Endothelial cell of umbilical vein (primary cell): Measurements from ENCODE around the gene PTPRT. TPM values are rescaled to one million over a fixed set of nuclear protein-coding genes. Genes with fewer than 3 reads are reported as not detected.

Experiments
- BruUV-seq: library from RNA; stranded (reverse); fragments of 400-500 nt; replicated peaks from 2 replicates; lab custom pipeline; 2021; lab: Mats Ljungman, UMichigan
- CTCF ChIA-PET: fragments of 300-600, 350-600 bp; sonication (Branson Sonifier 250); formaldehyde crosslinking; loops from one replicate; lab custom pipeline; 2021; ENCODE audit warnings: antibody characterized with exemption, inconsistent platforms; lab: Charles Lee
- POLR2A ChIA-PET: fragments of 300-600, 350-600 bp; sonication (Branson Sonifier 250); formaldehyde crosslinking; loops from one replicate; lab custom pipeline; 2021; ENCODE audit warnings: antibody characterized with exemption, inconsistent platforms; lab: Charles Lee
- DNase-seq: peaks from one replicate; pipeline ENCODE4 v3.0.0-alpha.2; 2011; ENCODE audit warnings: low read depth, low spot score
- FAIRE-seq: peaks from 2 replicates; lab custom pipeline; 2011; peaks lifted over from hg19 to GRCh38; lab: Jason Lieb, UNC
- H2AFZ ChIP-seq: 2 replicates; pipeline ENCODE4 v1.6.0; 2012; ENCODE audit warnings: low read depth, low read length, control low read depth, inconsistent platforms
- H3K27ac ChIP-seq: 2 replicates; pipeline ENCODE4 v1.5.1; 2011; ENCODE audit warnings: low read depth, mild to moderate bottlenecking, control low read depth, low read length, moderate library complexity; ENCODE audit not compliant: insufficient read depth
- H3K27me3 ChIP-seq, 2 experiments: 2 replicates each; pipeline versions ENCODE4 v1.6.0 to v1.6.1; 2011; ENCODE audit warnings: low read length in 2 of 2, mixed read lengths in 1 of 2; ENCODE audit not compliant: control insufficient read depth in 2 of 2, insufficient read depth in 2 of 2
- H3K36me3 ChIP-seq, 2 experiments: 2 replicates in 1 of 2; 3 replicates in 1 of 2; pipeline ENCODE4 v1.5.1; 2011; ENCODE audit warnings: low read length in 2 of 2, mild to moderate bottlenecking in 1 of 2, moderate library complexity in 1 of 2; ENCODE audit not compliant: control insufficient read depth in 2 of 2, insufficient read depth in 2 of 2; ENCODE audit errors: extremely low read depth in 1 of 2
- H3K4me1 ChIP-seq: 3 replicates; pipeline ENCODE4 v1.5.1; 2011; ENCODE audit warnings: mild to moderate bottlenecking, low read length; ENCODE audit not compliant: control insufficient read depth, insufficient read depth; ENCODE audit errors: extremely low read depth
- H3K4me2 ChIP-seq: 2 replicates; pipeline ENCODE4 v1.6.1; 2011; ENCODE audit warnings: low read length, control low read depth, mixed read lengths; ENCODE audit not compliant: insufficient read depth
- H3K4me3 ChIP-seq, 3 experiments: fragments of 200-600 bp in 1 of 3; sonication (generic), shearing (Covaris generic) in 1 of 3; replicated peaks in 1 of 3; 2 replicates each; pipeline ENCODE4 v1.5.1; 2011 to 2016; ENCODE audit warnings: control low read depth in 3 of 3, low read length in 3 of 3, mild to moderate bottlenecking in 2 of 3, inconsistent platforms in 1 of 3, low read depth in 1 of 3, moderate library complexity in 1 of 3; ENCODE audit not compliant: insufficient read depth in 1 of 3
- H3K79me2 ChIP-seq: 2 replicates; pipeline ENCODE4 v1.6.0; 2012; ENCODE audit warnings: low read length, inconsistent platforms; ENCODE audit not compliant: control insufficient read depth, insufficient read depth
- H3K9ac ChIP-seq: replicated peaks from 2 replicates; pipeline ENCODE3; 2011; ENCODE audit warnings: low read length, control low read depth; ENCODE audit not compliant: insufficient read depth; ENCODE audit errors: extremely low read depth
- H3K9me1 ChIP-seq: replicated peaks from 3 replicates; pipeline ENCODE4 v1.6.0; 2011; ENCODE audit warnings: mild to moderate bottlenecking, low read length; ENCODE audit not compliant: control insufficient read depth, insufficient read depth; ENCODE audit errors: extremely low read depth
- H3K9me3 ChIP-seq: replicated peaks from 2 replicates; pipeline ENCODE4 v1.5.1; 2012; ENCODE audit warnings: low read length, inconsistent platforms; ENCODE audit not compliant: control insufficient read depth, insufficient read depth
- H4K20me1 ChIP-seq: replicated peaks from 2 replicates; pipeline ENCODE3; 2011; ENCODE audit warnings: mild to moderate bottlenecking, low read length; ENCODE audit not compliant: control insufficient read depth, insufficient read depth; ENCODE audit errors: extremely low read depth
- EZH2 ChIP-seq: IDR thresholded peaks from 2 replicates; pipeline ENCODE4 v1.6.1; 2012; ENCODE audit warnings: borderline replicate concordance, low read depth, mild to moderate bottlenecking, moderate library complexity, low read length, inconsistent platforms; ENCODE audit not compliant: severe bottlenecking
- FOS ChIP-seq: IDR thresholded peaks from 2 replicates; pipeline ENCODE4 v1.6.1; 2011; ENCODE audit warnings: mild to moderate bottlenecking, low read length, moderate library complexity, borderline replicate concordance; ENCODE audit not compliant: insufficient read depth
- GATA2 ChIP-seq: IDR thresholded peaks from 2 replicates; pipeline ENCODE4 v1.7.0; 2011; ENCODE audit warnings: low read depth, mild to moderate bottlenecking, moderate library complexity, mixed read lengths, low read length; ENCODE audit not compliant: insufficient read length, insufficient read depth
- JUN ChIP-seq: IDR thresholded peaks from 2 replicates; pipeline ENCODE4 v1.6.1; 2011; ENCODE audit warnings: borderline replicate concordance, low read depth; ENCODE audit not compliant: insufficient read length, insufficient read depth
- MAX ChIP-seq: IDR thresholded peaks from 2 replicates; pipeline ENCODE4 v1.6.1; 2011; ENCODE audit not compliant: insufficient read depth, insufficient read length
- MYC ChIP-seq: IDR thresholded peaks from one replicate; pipeline ENCODE4 v1.6.1; 2011; ENCODE audit warnings: mild to moderate bottlenecking, low read depth, low read length
- POLR2AphosphoS5 ChIP-seq: IDR thresholded peaks from 2 replicates; pipeline ENCODE4 v1.6.1; 2012; ENCODE audit warnings: low read depth, mild to moderate bottlenecking, control low read depth, low read length, moderate library complexity; ENCODE audit not compliant: insufficient read depth
- dilution Hi-C: fragments of 300-500 bp; cut with MboI; formaldehyde crosslinking; loops from one replicate; pipeline ENCODE4 v1.15.0; 2019; ENCODE audit warnings: low sequenced_read_pairs; ENCODE audit not compliant: extremely low pct_ligation_motif_present
- intact Hi-C: fragments of 100-400 bp; cut with micrococcal nuclease; formaldehyde crosslinking; loops from one replicate; pipeline ENCODE4 v1.10.0; 2022
- polyA plus RNA-seq, 4 experiments: library from polyadenylated mRNA; depleted of rRNA in 3 of 4; stranded (reverse) in 3 of 4; unstranded in 1 of 4; fragments of >200 nt; gene quantifications; 2 replicates each; pipeline versions ENCODE4 v1.2.1 to v1.2.3, GENCODE V29; 2011 to 2012; ENCODE audit warnings: missing spikeins in 1 of 4
- total RNA-seq: library from RNA; stranded (reverse); gene quantifications from 2 replicates; pipeline ENCODE4 v1.2.3, GENCODE V29; 2021
- TF ChIP-seq, protein P1 (sequence below), 2 donors: IDR thresholded peaks; 1 replicate in 1 of 2; 2 replicates in 1 of 2; pipeline ENCODE4 v1.5.1; 2011; ENCODE audit warnings: low read length in 2 of 2, mild to moderate bottlenecking in 2 of 2, moderate library complexity in 2 of 2, control low read depth in 1 of 2, inconsistent platforms in 1 of 2, low read depth in 1 of 2; ENCODE audit not compliant: insufficient read depth in 1 of 2; ENCODE audit errors: extremely low read depth in 1 of 2

The PTPRT gene
- total and polyA plus RNA-seq, 2 donors (not counting 3 experiments of a cell fraction or from before 2014, with no cell fraction given) = not detected

DNA sequence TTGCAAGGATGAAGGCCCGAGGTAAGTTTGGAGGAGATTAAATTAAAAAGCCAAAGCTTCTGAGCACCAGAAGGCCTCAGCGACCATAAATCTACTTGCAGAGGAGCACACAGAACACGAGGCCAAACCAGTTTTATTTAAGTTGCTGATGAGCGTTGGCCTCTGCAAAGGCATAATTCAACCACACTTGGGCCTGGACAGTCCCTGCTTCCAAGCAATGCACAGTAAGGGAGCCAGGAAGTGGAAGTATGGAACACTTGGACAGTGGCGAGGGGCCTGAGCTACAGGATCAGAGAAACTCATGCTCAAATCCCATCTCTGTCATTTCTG, 92.8 kb downstream of the PTPRT start:
- FAIRE-seq = no peak
- ChIA-PET CTCF (no interaction called here), POLR2A (no interaction called here)
- dilution Hi-C loops (no loop called here), intact Hi-C loops (no loop called here)
- Histone ChIP-seq H3K9me3 (peaks cover 4% of the 10 kb centered on the region), H3K9ac (no peak overlapping the region), H3K4me3 (no peak overlapping the region), H4K20me1 (no peaks in the 10 kb centered on the region), H3K79me2 (no peaks in the 10 kb centered on the region), H3K27me3 (no peaks in the 10 kb centered on the region), H3K4me2 (no peak overlapping the region), H3K27ac (no peak overlapping the region), H3K9me1 (no peaks in the 10 kb centered on the region), H2AFZ (no peak overlapping the region), H3K36me3 (no peaks in the 10 kb centered on the region), H3K4me1 (no peaks in the 10 kb centered on the region)
- TF ChIP-seq GATA2 = no peak
- TF ChIP-seq FOS = no peak
- no peak for TF ChIP-seq MYC
- no TSS peak for BruUV-seq
- DNase-seq = no peak

DNA sequence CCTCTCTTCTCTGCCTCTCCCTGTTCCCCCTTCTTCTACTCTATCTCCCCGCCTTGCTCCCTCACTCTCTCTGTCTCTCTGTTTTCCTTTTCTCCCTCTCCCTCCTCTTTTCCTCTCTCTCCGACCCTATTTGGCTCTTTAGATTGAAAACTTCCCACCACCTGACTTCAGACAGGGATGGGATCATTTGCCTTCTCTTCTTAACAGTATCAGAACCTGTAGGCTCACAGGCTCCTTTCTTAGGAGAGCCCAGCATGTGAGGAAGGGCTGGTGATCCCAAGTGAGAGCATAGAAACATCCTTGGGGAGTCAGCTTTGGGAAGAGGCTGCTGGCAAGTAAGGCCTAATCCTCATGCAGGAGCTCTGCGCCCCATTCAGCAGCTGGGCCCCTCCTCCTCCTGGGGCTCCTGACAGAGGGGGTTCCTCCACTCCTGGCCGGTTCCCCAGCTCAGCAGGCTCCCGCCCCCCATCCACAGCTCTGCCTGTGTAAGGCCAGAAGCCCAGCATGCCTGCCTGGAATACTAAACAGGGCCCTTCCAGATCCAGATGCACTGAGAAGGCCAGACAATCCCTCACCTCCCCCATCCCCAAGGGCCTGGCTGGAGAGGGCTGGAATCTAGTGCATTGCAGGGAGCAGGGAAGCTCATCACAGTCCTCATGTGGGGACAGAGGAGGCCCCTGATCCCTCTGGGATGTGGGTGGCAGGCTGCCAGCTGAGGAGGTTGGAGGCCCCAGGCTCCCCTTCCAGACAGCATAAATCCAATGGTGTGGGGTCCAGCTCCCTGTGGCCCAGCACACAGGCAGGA, 93.4 kb downstream of the PTPRT start:
- TF ChIP-seq GATA2 (no peak), MYC (no peak), EZH2 (no peak), FOS (no peak), JUN (no peak), POLR2AphosphoS5 (no peak), MAX (no peak)
- TF ChIP-seq, protein P1, sequence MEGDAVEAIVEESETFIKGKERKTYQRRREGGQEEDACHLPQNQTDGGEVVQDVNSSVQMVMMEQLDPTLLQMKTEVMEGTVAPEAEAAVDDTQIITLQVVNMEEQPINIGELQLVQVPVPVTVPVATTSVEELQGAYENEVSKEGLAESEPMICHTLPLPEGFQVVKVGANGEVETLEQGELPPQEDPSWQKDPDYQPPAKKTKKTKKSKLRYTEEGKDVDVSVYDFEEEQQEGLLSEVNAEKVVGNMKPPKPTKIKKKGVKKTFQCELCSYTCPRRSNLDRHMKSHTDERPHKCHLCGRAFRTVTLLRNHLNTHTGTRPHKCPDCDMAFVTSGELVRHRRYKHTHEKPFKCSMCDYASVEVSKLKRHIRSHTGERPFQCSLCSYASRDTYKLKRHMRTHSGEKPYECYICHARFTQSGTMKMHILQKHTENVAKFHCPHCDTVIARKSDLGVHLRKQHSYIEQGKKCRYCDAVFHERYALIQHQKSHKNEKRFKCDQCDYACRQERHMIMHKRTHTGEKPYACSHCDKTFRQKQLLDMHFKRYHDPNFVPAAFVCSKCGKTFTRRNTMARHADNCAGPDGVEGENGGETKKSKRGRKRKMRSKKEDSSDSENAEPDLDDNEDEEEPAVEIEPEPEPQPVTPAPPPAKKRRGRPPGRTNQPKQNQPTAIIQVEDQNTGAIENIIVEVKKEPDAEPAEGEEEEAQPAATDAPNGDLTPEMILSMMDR (IDR thresholded peaks at IDR 0.05; ENCODE audit: extremely low read depth in 1 of 2, insufficient read depth in 1 of 2, low read depth in 1 of 2, low read length in 2 of 2) = no peak
- Histone ChIP-seq H3K4me1 (no peaks in the 10 kb centered on the region), H3K9ac (no peak overlapping the region), H4K20me1 (no peaks in the 10 kb centered on the region), H2AFZ (no peak overlapping the region), H3K9me1 (no peaks in the 10 kb centered on the region), H3K9me3 (peaks cover 2% of the 10 kb centered on the region), H3K27ac (no peak overlapping the region), H3K4me3 (no peak overlapping the region), H3K79me2 (no peaks in the 10 kb centered on the region), H3K4me2 (no peak overlapping the region), H3K36me3 (no peaks in the 10 kb centered on the region), H3K27me3 (no peaks in the 10 kb centered on the region)
- no TSS peak for BruUV-seq
- dilution Hi-C loops (no loop called here), intact Hi-C loops (no loop called here)
- ChIA-PET CTCF (no interaction called here), POLR2A (no interaction called here)
- FAIRE-seq (no peak), DNase-seq (no peak)
